ENCODE measurements around the gene DNAJC1.

The DNAJC1 gene

GRCh38 chr10:21959998-21960397, 43.5 kb downstream of the DNAJC1 start:
- DNase-seq (ENCODE audit: low read depth in 2 of 2), result no peak

GRCh38 chr10:21954690-21955089, 48.8 kb downstream of the DNAJC1 start:
- no peak for DNase-seq (ENCODE audit: low read depth in 2 of 2)

- no peak for DNase-seq (ENCODE audit: low read depth in 2 of 2)
Observed at GRCh38 chr10:21954132-21954531, 49.4 kb downstream of the DNAJC1 start.

- DNase-seq (ENCODE audit: low read depth in 2 of 2), result no peak
Observed at GRCh38 chr10:21953585-21954057, 49.9 kb downstream of the DNAJC1 start.

- DNase-seq (ENCODE audit: low read depth in 2 of 2), result no peak
Observed at GRCh38 chr10:21950566-21950965, 53.0 kb downstream of the DNAJC1 start.

- no peak for DNase-seq (ENCODE audit: low read depth in 2 of 2)
Observed at GRCh38 chr10:21946946-21947345, 56.6 kb downstream of the DNAJC1 start.

- no peak for DNase-seq (ENCODE audit: low read depth in 2 of 2)
Observed at GRCh38 chr10:21944727-21945386, 58.7 kb downstream of the DNAJC1 start.

GRCh38 chr10:21943633-21944265, 59.8 kb downstream of the DNAJC1 start:
- no peak for DNase-seq (ENCODE audit: low read depth in 2 of 2)

- DNase-seq (ENCODE audit: low read depth in 2 of 2), result no peak
Observed at GRCh38 chr10:21935439-21936023, 68.0 kb downstream of the DNAJC1 start.

GRCh38 chr10:21934307-21934706, 69.2 kb downstream of the DNAJC1 start:
- DNase-seq (ENCODE audit: low read depth in 2 of 2), result no peak

- no peak for DNase-seq (ENCODE audit: low read depth in 2 of 2)
Observed at GRCh38 chr10:21929070-21929469, 74.5 kb downstream of the DNAJC1 start.

GRCh38 chr10:21927631-21928353, 75.7 kb downstream of the DNAJC1 start:
- no peak for DNase-seq (ENCODE audit: low read depth in 2 of 2)

GRCh38 chr10:21926949-21927348, 76.6 kb downstream of the DNAJC1 start:
- DNase-seq (ENCODE audit: low read depth in 2 of 2), result no peak

- DNase-seq (ENCODE audit: low read depth in 2 of 2), result no peak
Observed at GRCh38 chr10:21926358-21926925, 77.1 kb downstream of the DNAJC1 start.

- no peak for DNase-seq (ENCODE audit: low read depth in 2 of 2)
Observed at GRCh38 chr10:21925851-21926250, 77.7 kb downstream of the DNAJC1 start.

GRCh38 chr10:21924511-21924910, 79.0 kb downstream of the DNAJC1 start:
- DNase-seq (ENCODE audit: low read depth in 2 of 2), result no peak

GRCh38 chr10:21920633-21921032, 82.9 kb downstream of the DNAJC1 start:
- no peak for DNase-seq (ENCODE audit: low read depth in 2 of 2)

- DNase-seq (ENCODE audit: low read depth in 2 of 2), result no peak
Observed at GRCh38 chr10:21919906-21920305, 83.6 kb downstream of the DNAJC1 start.

GRCh38 chr10:21919117-21919516, 84.4 kb downstream of the DNAJC1 start:
- DNase-seq (ENCODE audit: low read depth in 2 of 2), result no peak

- no peak for DNase-seq (ENCODE audit: low read depth in 2 of 2)
Observed at GRCh38 chr10:21912625-21913024, 90.9 kb downstream of the DNAJC1 start.

- DNase-seq (ENCODE audit: low read depth in 2 of 2), result no peak
Observed at GRCh38 chr10:21910798-21911197, 92.7 kb downstream of the DNAJC1 start.

- no peak for DNase-seq (ENCODE audit: low read depth in 2 of 2)
Observed at GRCh38 chr10:21907436-21907835, 96.1 kb downstream of the DNAJC1 start.
